Measurements from ENCODE around the gene WDFY4. TPM values are rescaled to one million over a fixed set of nuclear protein-coding genes. Genes with fewer than 3 reads are reported as not detected.

Gene WDFY4
- total RNA-seq, 3 donors from 2014 or later = 2.3 to 7.0 (median 5.8) TPM

DNA sequence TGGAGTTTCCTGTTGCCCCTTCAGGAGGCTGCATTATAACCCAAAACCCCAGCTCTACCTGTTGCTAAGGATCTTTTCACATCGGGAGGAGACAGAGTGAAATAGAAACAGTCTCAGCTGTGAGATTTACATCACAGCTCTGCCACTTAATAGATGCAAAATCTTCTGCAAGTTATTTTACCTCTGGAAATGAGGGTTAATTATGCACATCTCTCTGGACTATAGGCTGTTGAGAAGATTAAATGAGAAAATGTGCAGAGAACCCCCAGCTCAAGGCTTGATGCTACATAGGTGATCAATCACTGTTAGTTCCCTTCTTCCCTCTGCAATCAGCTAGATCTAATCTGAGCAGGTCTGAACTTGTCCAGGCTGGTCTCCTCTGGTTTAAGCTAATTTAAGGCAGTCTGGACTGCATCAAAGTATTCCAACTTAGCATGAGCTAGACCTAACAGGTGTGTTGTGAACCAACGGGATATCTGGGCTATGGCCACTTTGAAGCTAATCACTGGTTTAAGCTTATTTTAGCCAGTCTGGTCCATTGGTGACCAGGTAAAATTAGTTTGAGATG is 263.9 kb downstream of the WDFY4 start:
- TF ChIP-seq POLR2AphosphoS5 (IDR thresholded peaks at IDR 0.05) (no peak), POLR2A (IDR thresholded peaks at IDR 0.05) (no peak)
- TF ChIP-seq, protein P1, sequence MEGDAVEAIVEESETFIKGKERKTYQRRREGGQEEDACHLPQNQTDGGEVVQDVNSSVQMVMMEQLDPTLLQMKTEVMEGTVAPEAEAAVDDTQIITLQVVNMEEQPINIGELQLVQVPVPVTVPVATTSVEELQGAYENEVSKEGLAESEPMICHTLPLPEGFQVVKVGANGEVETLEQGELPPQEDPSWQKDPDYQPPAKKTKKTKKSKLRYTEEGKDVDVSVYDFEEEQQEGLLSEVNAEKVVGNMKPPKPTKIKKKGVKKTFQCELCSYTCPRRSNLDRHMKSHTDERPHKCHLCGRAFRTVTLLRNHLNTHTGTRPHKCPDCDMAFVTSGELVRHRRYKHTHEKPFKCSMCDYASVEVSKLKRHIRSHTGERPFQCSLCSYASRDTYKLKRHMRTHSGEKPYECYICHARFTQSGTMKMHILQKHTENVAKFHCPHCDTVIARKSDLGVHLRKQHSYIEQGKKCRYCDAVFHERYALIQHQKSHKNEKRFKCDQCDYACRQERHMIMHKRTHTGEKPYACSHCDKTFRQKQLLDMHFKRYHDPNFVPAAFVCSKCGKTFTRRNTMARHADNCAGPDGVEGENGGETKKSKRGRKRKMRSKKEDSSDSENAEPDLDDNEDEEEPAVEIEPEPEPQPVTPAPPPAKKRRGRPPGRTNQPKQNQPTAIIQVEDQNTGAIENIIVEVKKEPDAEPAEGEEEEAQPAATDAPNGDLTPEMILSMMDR (IDR thresholded peaks at IDR 0.05) = no peak
- Histone ChIP-seq H3K4me3 (no peak overlapping the region), H3K27me3 (no peaks in the 10 kb centered on the region), H3K4me1 (no peaks in the 10 kb centered on the region), H3K36me3 (no peaks in the 10 kb centered on the region), H3K9me3 (no peaks in the 10 kb centered on the region), H3K27ac (no peak overlapping the region)
- DNase-seq (ENCODE audit: low spot score in 2 of 2) = no peak
- intact Hi-C loops (cut with DNase I; ENCODE audit: low total_unique reads) = no loop called here

DNA sequence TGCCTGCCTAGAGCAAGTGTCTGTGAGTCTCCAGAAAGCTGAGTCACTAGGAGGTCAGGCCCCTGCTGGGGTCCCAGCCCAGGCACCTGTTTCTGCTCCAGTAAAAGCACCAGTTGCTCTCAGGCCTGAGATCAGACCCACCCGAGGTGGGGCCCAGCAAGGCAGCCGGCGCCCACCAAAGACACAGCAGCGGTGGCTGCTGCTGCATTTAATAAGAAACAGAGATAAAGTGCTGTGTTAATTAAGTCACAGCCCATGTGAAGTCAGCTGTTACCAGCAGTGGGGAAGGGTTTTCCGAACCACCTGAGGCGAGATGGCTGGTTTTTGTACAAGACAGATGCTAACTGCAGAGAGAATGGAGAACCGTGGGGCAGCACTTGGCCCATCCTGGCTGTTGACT is 267.0 kb downstream of the WDFY4 start:
- H3K27me3 ChIP-seq = no peaks in the 10 kb centered on the region
- H3K27ac ChIP-seq = no peak overlapping the region
- no peaks in the 10 kb centered on the region for H3K36me3 ChIP-seq
- no peaks in the 10 kb centered on the region for H3K9me3 ChIP-seq
- intact Hi-C loops (cut with DNase I; ENCODE audit: low total_unique reads) = no loop called here
- H3K4me1 ChIP-seq = no peaks in the 10 kb centered on the region
- TF ChIP-seq POLR2AphosphoS5 (IDR thresholded peaks at IDR 0.05) (no peak), POLR2A (IDR thresholded peaks at IDR 0.05) (no peak)
- TF ChIP-seq, protein P1 (IDR thresholded peaks at IDR 0.05) = no peak
- H3K4me3 ChIP-seq = no peak overlapping the region
- no peak for DNase-seq (ENCODE audit: low spot score in 2 of 2)

DNA sequence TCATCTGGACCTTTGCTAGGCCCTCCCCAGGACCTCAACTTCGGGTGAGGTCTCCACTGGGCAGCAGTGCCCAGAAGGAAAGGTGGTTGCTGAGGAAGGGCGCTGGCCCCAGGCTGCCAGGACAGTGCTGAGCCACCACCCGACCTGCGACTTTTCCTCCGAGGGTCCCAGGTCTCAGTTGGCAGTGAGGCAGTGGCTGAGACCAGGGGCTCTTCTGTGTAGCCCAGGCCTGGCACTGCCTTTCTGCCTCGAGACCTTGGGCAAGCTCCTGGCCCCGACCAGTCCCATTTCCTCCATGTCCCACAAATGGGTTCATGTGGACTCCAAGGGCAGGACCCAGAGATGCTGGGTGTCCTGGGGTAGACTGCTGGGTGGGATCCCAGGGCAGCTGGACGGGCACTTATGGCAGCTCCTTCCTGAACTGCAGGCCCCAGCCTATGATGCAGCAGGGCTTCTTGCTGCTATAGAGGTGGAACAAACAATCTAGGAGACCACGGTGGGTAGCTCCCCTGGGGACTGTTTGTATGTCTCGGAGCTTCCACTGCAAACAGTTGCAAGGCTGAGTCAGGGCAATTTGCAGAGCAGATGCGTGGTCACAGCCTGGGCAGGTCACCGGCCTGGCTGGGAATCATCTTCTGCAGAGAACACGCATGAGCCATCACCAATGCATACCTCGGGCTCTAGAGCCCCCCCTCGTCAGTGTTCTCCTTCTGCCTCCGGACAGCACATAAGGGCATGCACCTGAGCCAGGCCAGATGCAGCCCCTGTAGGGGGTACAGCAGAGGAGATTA is 272.9 kb downstream of the WDFY4 start:
- Histone ChIP-seq H3K4me3 (no peak overlapping the region), H3K27ac (no peak overlapping the region), H3K9me3 (no peaks in the 10 kb centered on the region), H3K36me3 (no peaks in the 10 kb centered on the region), H3K4me1 (no peaks in the 10 kb centered on the region), H3K27me3 (no peaks in the 10 kb centered on the region)
- intact Hi-C loops (cut with DNase I; ENCODE audit: low total_unique reads) = no loop called here
- no peak for TF ChIP-seq POLR2A (IDR thresholded peaks at IDR 0.05)
- TF ChIP-seq POLR2AphosphoS5 (IDR thresholded peaks at IDR 0.05) = no peak
- TF ChIP-seq, protein P1 (IDR thresholded peaks at IDR 0.05) = no peak
- DNase-seq (ENCODE audit: low spot score in 2 of 2) = no peak

DNA sequence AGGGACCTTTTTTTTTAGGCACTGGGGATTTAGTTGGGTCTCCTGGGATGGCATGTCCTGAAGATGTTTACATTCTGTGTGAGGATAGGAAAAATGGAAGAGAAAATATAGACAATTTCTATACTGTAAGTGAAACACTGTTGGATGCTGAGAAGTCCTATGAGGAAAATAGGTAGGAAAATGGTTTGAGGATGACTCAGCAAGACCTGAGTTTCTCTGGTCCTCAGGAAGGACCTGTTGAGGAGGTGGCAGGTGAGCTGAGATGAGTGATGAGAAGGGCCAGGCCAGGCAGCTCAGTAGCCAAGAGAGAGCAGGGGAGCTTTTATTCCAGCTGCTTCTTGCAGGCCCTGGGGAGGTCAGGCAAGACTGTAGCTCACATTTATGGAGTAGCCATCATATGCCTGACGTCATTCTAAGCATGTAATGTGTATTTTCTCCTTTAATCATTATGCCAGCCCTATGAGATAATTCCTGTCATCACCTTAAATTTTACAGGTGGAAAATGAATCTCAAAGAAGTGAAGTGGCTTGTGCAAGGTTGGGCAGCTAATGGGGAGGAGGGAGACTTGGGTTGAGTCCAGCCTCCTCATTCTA is 274.0 kb downstream of the WDFY4 start:
- no peaks in the 10 kb centered on the region for H3K9me3 ChIP-seq
- intact Hi-C loops (cut with DNase I; ENCODE audit: low total_unique reads) = no loop called here
- H3K36me3 ChIP-seq = no peaks in the 10 kb centered on the region
- no peaks in the 10 kb centered on the region for H3K4me1 ChIP-seq
- no peaks in the 10 kb centered on the region for H3K27me3 ChIP-seq
- DNase-seq (ENCODE audit: low spot score in 2 of 2) = no peak
- H3K4me3 ChIP-seq = no peak overlapping the region
- TF ChIP-seq, protein P1 (IDR thresholded peaks at IDR 0.05) = no peak
- TF ChIP-seq POLR2AphosphoS5 (IDR thresholded peaks at IDR 0.05) (no peak), POLR2A (IDR thresholded peaks at IDR 0.05) (no peak)
- no peak overlapping the region for H3K27ac ChIP-seq

DNA sequence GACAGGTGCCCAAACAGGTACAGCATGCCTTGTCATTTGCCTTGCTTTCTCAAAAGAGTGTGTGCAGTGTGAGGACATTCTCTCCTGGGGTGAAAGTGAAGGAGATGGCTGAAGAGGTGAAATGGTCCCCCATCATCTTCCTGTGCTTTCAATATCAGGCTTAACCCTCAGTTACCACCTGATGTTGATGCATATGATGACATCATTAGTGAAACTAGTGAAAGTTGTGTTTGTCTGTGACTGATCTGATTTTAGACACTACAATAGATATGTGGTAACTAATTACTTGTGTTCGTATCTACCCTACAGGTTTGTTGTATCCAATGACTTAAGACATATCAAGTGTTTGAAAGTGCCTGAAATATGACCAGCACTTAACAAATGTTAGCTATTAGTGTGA is 279.4 kb downstream of the WDFY4 start:
- H3K27me3 ChIP-seq = no peaks in the 10 kb centered on the region
- no peak overlapping the region for H3K4me3 ChIP-seq
- TF ChIP-seq, protein P1 (IDR thresholded peaks at IDR 0.05) = no peak
- no peak for TF ChIP-seq POLR2AphosphoS5 (IDR thresholded peaks at IDR 0.05)
- no peak for TF ChIP-seq POLR2A (IDR thresholded peaks at IDR 0.05)

More for the DNA sequence above, 279.4 kb downstream of the WDFY4 start:
- no peaks in the 10 kb centered on the region for H3K9me3 ChIP-seq
- intact Hi-C loops (cut with DNase I; ENCODE audit: low total_unique reads) = no loop called here
- no peak overlapping the region for H3K27ac ChIP-seq
- DNase-seq (ENCODE audit: low spot score in 2 of 2) = no peak
- H3K4me1 ChIP-seq = no peaks in the 10 kb centered on the region
- H3K36me3 ChIP-seq = no peaks in the 10 kb centered on the region

All from breast epithelium (tissue), 4 donors.